GM18867 (cell line): ENCODE measurements around the gene ZNF106.
A peak's percentile ranks its signal among the peaks of the same experiment; 100 is the strongest.

Experiments used
- ATAC-seq: cut with Tn5 transposase; IDR thresholded peaks from one replicate; pipeline ENCODE4 v1.9.1; 2021; ENCODE audit warnings: mild to moderate bottlenecking, moderate library complexity; ENCODE audit not compliant: unreplicated experiment

ZNF106 gene

DNA sequence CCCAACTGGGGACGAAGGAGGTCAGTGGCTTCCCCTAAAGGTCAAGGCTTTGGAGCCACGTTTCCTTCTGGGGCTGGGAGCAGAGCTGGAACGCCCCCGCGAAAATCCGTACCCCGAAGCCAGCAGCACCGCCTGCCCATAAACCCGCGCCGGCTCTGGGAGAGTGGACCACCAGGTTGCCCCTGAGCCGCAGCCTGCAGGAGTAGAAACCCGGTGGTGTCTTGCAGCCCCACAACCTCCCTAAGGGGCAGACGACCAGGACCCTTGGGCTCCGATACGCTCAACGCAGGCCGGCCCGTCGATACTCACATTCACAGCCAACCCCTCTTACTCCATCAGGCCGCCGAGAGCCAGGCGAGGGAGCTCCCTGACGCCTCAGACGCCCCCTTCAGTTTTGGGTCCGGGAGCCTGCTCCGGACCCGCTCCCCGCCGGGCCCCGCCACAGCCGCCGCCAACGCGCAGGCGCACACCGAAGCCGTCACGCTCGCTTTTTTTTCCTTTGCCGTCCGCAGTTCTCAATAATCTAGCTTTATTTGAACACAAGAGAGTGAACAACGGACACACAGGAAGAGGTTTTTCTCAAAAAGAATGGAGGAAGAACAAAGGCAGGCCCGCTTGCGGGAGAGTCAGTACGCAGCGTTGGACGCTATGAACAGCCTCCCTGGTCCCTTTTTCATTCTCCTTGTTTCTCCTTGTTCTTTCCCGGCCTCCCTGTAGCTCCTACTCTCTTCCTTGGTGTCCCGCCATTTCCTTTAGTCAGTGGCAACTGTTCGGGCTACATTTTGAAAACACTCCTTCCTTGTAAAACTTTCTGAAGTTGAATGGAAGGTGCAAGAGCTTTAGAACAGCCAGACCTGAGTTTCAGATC, at the start of gene ZNF106:
TSS of gene ZNF106 (minus strand) at position 471 of the 868 bp plus-strand sequence. CDS start 18,852 bp downstream, outside the sequence.
- peak; percentile 60 for ATAC-seq

DNA sequence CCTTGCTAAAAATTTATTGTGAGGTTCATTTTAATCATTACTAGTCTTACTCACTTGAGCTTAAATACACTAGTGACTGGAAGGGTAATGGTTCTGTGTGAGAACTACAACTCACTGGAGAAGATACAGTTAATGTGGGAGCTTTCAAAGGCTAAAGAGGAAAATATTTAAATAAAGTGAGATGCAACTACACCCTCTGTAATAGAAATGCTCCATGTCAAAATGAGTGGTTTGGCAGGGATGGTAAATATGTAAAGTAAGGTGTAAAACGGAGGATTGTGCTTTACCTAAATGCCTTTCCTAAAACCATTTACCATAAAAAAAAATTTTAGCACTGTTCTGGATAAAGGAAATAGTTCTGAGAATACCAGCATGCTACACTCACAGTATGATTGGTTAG, 42.3 kb upstream of the ZNF106 start:
- ATAC-seq = no peak

DNA sequence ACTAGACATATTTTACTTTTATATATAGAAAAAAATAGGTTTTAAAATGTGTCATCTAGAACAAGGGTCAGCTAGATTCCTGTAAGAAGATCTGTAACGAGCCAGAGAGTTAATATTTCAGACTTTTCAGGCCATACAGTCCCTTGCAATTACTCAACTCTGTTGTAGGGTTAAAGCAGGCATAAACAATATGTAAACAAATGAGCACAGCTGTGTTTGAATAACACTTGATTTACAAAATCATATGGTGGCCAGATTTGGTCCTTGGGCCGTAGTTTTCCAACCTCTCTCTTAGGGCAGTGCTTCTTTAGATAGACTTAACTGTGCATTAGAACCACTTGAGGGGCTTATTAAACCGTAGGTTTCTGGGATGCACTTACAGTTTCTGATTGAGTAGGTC, 38.0 kb upstream of the ZNF106 start:
- no peak for ATAC-seq

DNA sequence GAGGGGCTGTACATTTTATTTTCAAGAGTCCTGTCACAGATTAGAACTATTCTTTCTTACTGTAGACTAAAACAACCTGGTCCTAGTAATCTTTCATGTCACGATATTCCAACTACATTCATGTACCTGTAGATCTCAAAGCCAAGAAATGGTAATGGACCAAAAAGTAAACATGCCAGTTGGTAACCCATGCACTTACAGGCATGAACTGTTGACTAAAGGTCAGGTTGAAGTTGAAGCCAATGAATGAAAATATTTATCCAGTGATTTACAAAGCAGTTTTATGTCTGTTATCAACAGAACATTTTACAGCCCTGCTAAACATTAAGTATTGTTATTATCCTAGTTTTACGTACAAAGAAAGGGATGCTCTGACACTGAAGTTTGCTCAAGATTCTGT, 32.4 kb upstream of the ZNF106 start:
- no peak for ATAC-seq

DNA sequence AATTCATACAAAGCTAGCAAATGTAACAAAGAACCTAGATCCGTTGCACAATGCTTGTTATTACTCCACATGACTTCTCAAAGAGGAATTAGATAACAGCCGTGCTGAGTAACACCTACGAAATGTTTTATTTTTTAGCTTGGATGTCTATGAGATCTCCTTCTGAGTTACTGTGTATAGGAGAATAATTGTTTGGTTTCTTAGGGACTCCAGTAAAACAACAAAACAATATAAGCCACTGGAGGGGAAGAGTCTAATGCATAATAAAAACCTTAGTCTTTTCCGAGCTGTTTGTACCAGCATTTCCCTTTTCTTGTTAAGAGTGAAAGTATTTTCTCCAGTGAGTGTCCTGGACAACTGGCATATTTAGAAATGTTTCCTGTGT, 20.1 kb upstream of the ZNF106 start:
- no peak for ATAC-seq

DNA sequence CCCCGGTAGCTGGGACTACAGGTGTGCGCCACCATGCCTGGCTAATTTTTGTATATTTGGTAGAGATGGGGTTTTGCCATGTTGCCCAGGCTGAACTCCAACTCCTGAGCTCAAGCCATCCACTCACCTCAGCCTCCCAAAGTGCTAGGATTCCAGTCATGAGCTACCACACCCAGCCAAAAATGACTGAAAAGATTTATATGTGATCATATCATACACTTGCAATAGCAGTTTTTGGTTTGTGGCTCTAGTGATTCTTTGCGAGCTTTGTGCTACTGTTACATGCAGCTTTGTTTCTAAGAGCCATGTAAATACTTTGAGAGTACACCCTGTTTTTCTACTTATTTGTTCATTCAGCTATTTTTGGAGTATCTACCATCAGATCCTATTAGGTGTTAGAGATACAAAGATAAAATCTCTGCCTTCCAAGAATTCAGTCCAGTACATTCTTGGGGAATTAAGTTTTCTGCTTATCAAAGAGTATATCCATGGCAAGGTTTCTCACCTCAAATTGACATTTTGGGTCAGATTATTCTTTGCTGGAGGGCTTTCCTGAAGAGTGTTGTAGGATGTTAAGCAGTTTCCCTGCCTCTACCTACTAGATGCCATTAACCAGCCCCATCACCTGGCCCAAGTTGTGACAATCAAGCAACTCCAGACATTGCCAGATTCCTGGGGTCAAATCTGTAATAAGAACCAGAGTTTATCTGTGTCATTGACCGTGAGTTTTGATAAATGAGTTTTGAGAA, 19.5 kb upstream of the ZNF106 start:
- no peak for ATAC-seq

DNA sequence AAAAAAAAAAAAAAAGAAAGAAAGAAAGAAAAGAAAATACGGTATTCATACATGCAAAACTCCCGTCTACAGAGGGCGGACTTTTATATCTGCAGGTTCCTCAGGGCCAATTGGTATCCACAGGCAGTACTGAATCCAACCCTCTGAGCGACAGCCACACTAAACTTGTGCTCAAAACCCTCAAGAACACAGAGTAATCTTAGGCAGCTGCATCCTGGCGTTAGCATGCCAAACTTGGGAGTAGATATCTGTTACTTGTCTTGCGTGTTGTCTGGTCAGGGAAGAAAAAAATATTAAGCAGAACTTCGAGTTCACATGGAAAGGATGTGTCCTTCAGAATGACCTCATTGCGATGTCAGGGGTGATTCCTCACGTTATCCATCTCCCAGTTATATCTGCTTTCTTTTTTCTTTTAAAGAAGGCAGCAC, 17.3 kb upstream of the ZNF106 start:
- ATAC-seq = no peak

DNA sequence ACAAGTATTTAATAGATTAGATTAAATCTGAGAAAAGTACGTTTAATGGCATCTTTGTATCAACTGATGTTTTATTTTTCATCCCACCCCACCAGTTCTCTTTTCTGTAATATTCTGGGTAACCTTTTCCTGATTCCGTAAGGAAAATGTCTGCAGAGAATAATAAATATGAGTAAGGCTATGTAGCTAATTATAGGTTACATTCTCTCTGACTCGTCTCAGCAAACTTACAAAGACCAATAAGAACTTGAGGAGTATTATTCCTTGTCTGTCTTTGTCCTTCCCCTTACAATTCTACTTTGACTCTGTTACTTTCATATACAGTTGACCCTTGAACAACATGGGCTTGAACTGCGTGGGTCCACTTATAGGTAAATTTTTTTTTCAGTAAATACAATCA, 16.6 kb upstream of the ZNF106 start:
- ATAC-seq = no peak

DNA sequence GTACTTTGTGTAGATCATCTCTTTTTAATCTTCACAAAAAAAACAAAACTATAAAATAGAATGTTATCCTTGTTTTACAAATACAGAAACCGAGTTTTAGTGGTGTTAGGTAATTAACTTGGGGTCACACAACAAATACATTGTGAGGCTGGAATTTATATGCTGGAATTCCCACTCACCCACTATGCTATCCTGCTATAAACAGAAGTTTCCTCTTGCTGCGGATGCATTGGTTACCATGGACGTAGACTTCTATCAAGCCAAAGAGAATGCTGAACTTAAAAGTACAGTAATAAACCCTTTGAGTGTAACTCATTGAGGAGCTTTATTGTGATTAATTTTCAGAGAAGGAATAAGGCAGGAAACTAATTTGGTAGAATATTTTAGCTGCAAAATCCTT, 13.7 kb upstream of the ZNF106 start:
- no peak for ATAC-seq

DNA sequence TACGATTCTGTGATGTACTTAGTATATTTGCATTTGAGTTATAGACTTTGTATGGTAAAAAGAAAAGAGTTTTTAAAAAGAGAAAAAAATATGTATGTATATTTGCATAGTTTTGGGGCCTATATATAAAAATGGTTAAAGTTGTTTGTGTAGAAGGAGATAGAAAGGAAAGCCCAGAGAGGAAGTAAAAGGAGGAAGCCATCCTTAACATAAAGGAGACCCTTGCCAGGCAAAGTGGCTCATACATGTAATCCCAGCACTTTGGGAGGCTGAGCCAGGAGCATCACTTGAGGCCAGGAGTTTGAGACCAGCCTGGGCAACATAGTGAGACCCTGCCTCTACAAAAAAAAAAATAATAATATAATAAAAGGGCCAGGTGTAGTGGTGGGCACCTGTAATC, 12.9 kb upstream of the ZNF106 start:
- no peak for ATAC-seq

DNA sequence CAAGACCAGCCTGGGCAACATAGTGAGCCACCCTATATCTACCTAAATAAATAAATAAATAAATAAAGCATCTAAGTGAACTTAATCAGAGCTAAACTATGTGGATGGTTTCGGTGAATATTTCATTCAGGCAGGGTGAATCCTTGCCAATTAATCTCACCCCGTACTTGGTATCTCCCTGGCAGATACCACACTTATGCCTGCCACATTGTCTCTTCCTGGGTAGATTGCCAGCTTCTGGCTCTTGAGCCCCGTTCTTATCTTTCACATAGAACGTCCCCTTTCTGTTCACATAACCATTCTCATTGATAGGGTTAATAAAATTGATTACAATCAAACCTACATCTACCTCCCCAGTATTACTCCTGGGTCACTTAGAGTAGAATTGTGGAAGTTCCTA, 11.5 kb upstream of the ZNF106 start:
- ATAC-seq = no peak

DNA sequence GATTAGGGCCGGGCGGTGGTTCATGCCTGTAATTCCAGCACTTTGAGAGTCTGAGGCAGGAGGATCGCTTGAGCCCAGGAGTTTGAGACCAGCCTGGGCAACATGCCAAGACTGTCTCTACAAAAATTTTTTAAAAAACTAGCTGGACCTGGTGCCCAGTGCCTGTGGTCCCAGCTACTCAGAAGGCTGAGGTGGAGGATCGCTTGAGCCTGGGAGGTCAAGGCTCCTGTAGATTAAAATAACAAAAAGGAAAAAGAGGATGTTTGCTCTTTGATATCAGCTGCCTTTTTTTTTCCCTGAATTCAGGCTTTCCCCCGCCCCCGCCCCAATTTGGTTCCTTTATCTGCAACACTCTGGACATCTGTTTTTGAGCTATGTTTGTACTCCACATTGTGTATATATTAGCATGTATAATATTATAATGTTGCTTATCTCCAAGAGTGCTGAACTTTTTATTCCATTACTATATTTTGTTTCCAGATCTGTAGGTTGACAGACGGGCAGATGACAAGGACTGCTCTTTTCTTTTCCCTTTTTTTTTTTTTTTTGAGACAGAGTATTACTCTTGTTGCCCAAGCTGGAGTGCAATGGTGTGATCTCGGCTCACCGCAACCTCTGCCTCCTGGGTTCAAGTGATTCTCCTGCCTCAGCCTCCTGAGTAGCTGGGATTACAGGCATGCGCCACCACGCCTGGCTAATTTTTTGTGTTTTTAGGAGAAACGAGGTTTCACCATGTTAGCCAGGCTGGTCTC, 9.1 kb upstream of the ZNF106 start:
- ATAC-seq = no peak

DNA sequence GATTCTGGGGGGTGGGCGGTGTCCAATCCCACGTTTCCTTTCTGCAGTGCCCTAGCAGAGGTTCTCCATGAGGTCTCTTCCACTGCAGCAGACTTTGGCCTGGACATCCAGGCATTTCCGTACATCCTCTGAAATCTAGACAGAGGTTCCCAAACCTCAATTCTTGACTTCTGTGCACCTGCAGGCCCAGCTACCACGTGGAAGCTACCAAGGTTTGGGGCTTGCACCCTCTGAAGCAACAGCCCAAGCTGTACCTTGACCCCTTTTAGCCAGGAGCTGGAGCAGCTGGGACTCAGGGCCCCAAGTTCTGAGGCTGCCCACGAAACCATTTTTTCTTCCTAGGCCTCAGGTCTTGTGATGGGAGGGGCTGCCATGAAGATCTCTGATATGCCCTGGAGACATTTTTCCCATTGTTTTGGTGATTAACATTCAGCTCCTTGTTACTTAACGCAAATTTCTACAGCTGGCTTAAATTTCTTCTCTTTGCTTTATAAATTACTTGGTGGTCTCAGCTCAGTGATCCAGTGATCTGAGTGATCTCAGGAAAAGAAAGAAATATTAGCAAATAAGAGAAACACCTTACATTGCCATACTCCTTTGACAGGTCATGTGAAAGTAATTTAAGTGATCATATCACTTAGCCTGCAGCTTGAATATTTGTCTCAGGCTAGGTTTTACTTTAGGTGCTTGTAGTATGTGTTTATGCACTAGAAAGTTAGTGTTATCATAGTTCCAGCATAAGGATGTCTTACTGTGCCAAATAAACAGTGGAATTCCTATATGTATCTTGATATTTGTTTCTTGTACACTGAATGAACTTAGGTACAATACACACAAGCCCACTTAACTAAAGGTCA, 7.5 kb upstream of the ZNF106 start:
- no peak for ATAC-seq

DNA sequence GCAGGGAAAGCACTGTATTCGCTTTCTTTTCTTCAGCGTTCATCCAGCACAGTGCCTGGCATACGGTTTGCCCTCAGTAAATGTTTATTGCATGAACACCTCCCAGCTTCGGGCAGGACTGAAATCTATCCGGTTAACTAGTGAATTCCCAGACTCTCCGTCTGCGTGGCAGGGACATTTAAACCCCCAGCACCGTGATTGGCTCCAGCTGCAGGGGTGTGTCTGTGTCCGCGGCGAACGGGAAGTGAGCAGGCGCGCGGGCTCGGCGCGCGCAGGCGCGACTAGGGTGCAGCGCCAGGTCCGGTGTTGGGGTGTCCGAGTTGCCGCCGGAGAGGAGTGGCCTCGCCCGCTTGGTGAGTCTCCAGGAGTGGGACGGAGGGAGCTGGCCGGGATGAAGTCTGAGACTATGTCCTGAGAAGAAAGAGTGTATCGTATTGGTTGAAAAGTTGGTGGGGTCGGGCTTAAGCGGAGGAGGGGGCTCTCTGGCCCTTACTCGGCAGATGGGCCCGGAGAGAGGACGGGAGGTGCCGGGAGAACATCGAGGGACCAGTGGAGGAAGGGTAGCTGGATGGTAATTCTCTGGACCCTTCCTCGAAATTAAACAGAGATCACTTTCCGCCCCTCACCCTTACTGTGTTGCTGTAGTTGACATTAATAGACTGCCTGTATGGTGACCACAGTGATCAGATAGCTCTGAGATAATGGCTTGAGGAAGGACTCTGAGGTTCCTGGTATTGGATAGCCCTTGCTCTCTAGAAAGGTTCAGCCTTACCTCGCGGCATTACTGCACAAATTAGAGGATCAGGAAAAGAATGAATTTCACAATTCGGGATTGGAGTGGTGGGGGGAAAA, 4.6 kb upstream of the ZNF106 start, which contains the start of gene SNAP23:
TSS of gene SNAP23 (plus strand) at position 274 of the 852 bp plus-strand sequence. CDS start 16,213 bp downstream, outside the sequence.
- peak; percentile 79 for ATAC-seq

DNA sequence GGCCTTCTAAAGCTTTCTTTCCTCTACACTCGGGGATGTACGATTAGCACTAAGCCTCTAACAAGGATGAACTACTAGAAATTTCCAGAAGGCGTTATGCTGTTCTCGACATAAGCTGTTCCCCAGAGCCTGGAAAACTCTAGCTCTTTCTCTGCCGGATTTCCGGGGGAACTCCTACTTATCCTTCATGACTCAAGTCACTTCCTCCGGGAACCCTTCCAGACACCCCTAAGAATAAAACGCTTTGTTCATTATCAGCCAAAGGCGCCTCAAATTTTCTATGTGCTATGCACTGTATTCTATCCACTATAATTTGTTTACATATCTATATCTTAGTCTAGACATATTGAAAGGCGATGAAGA, 4.0 kb upstream of the ZNF106 start:
- no peak for ATAC-seq

DNA sequence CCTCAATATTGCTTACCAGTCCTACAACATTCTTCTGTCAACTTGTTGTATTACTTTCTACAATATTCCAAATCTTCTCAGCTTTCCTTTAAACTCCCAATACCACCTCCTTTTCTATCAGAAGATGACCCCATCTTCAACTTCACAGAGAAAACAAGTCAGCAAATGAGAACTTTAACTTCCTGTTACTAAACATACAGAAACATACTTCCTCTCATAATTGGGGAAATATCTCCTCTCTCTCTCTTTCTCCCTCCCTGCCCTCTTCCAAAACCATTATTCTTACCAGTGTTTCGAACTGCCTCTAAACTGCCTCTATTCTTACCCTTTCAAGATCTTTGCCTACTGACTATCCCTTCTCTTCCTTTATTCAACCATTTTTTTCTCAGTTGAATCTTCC, 2.7 kb upstream of the ZNF106 start:
- no peak for ATAC-seq

DNA sequence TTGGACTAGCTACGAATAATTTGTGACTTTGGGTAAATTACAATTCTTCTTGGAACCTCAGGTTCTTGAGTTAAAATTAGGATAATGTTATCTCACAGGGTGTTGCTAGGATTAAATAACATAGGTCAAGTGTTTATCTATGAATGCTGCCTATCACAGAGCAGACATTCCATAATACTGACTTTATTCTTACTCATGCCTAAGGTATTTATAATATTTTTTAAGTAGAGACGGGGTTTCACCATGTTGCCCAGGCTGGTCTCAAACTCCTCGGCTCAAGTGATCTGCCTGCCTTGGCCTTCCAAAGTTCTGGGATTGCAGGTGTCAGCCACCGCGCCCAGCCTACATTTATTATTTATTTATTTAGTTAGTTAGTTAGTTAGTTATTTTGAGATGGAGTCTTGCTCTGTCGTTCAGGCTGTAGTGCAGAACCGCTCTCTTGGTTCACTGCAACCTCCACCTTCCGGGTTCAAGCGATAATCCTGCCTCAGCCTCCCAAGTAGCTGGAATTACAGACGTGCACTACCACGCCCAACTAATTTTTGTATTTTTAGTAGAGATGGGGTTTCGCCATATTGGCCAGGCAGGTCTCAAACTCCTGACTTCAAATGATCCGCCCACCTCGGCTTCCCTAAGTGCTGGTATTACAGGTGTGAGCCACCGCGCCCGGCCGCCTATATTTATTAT, 741 bp upstream of the ZNF106 start:
- no peak for ATAC-seq

DNA sequence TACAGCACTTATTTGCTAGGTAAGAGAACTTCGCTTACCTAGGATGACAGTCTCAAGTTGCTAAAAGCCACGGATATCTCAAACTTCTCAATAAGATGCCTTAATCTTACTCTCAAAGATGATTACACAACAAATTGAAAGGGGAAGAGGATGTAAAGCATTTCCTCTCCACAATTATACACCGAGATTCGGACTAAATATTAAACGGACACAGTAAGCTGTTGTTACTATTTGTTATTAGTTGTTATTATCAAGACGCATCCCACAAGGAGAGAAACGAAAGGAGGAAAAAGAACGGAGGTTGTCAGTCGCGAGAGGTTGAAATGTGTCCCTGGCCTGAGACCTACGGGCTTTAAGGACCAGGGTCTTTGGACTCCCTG, 660 bp downstream of the ZNF106 start:
- ATAC-seq = no peak

DNA sequence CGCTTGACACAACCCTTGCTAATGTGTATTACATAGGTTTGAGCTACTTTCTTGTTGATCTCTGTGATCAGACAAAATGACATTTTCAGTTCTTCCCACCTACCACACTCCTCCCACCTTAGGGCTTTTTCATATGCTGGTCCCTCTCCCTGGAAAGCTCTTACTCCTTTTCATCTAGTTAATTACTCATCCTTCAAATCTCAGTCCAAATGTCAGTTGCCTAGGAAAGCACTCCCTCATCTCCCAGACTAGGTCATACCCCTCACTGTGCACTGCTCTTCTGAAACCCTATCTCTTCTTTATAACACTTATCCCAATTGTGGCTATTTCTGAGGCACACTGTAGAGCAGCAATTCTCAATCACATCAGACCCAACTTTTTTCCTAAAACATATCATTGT, 7.3 kb downstream of the ZNF106 start:
- no peak for ATAC-seq
